ENCODE measurements around the gene NBL1.

The NBL1 gene

GRCh38 chr1:19646377-19647319 is 2.5 kb downstream of the NBL1 start:
- DNase-seq = peak; percentile 47

GRCh38 chr1:19647643-19648042 is 3.5 kb downstream of the NBL1 start:
- peak; percentile 58 for DNase-seq

- DNase-seq = no peak
These were observed 4.1 kb downstream of the NBL1 start for GRCh38 chr1:19648239-19648638.

GRCh38 chr1:19648689-19649088 is 4.6 kb downstream of the NBL1 start:
- no peak for DNase-seq

GRCh38 chr1:19650416-19651140 is 6.5 kb downstream of the NBL1 start:
- no peak for DNase-seq

GRCh38 chr1:19651141-19651737 is 7.1 kb downstream of the NBL1 start:
- peak; percentile 80 for DNase-seq

GRCh38 chr1:19654386-19654785 is 10.3 kb downstream of the NBL1 start:
- no peak for DNase-seq

GRCh38 chr1:19654886-19655717 is 11.0 kb downstream of the NBL1 start:
- DNase-seq = no peak

- DNase-seq = no peak
These were observed 11.6 kb downstream of the NBL1 start for GRCh38 chr1:19655718-19656080.

GRCh38 chr1:19656134-19656779 is 12.1 kb downstream of the NBL1 start:
- DNase-seq = peak; percentile 26

GRCh38 chr1:19656780-19657466 is 12.8 kb downstream of the NBL1 start:
- DNase-seq = peak; percentile 33

GRCh38 chr1:19657511-19657910 is 13.4 kb downstream of the NBL1 start:
- DNase-seq = no peak

GRCh38 chr1:19658186-19658585 is 14.1 kb downstream of the NBL1 start:
- DNase-seq = no peak

GRCh38 chr1:19661721-19662228 is 17.7 kb downstream of the NBL1 start:
- DNase-seq = peak; percentile 75

GRCh38 chr1:19662313-19662712 is 18.2 kb downstream of the NBL1 start:
- DNase-seq = no peak

GRCh38 chr1:19664453-19665185 is 20.5 kb downstream of the NBL1 start, which contains the start of gene HTR6:
HTR6 (plus strand) TSS chr1:19664875; CDS start chr1:19665754, 879 bp downstream.
- DNase-seq = peak; percentile 28

- DNase-seq = no peak
These were observed 21.0 kb downstream of the NBL1 start for GRCh38 chr1:19665186-19665495.

GRCh38 chr1:19665496-19666465 is 21.7 kb downstream of the NBL1 start:
- peak; percentile 48 for DNase-seq

- no peak for DNase-seq
These were observed 24.8 kb downstream of the NBL1 start for GRCh38 chr1:19668888-19669287.

Measured in hematopoietic multipotent progenitor cell treated with erythropoietin and hydrocortisone succinate and interleukin-3 and kit ligand, for 4 days (in vitro differentiated cells).